Measurements from ENCODE around the gene SYNE4.
"Not testable (repeated sequence)": the region's sequence is repeated elsewhere in the genome, so short reads cannot be mapped to it uniquely, and the experiment has no call there.

The SYNE4 gene, protein sequence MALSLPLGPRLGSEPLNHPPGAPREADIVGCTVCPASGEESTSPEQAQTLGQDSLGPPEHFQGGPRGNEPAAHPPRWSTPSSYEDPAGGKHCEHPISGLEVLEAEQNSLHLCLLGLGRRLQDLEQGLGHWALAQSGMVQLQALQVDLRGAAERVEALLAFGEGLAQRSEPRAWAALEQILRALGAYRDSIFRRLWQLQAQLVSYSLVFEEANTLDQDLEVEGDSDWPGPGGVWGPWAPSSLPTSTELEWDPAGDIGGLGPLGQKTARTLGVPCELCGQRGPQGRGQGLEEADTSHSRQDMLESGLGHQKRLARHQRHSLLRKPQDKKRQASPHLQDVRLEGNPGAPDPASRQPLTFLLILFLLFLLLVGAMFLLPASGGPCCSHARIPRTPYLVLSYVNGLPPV

DNA sequence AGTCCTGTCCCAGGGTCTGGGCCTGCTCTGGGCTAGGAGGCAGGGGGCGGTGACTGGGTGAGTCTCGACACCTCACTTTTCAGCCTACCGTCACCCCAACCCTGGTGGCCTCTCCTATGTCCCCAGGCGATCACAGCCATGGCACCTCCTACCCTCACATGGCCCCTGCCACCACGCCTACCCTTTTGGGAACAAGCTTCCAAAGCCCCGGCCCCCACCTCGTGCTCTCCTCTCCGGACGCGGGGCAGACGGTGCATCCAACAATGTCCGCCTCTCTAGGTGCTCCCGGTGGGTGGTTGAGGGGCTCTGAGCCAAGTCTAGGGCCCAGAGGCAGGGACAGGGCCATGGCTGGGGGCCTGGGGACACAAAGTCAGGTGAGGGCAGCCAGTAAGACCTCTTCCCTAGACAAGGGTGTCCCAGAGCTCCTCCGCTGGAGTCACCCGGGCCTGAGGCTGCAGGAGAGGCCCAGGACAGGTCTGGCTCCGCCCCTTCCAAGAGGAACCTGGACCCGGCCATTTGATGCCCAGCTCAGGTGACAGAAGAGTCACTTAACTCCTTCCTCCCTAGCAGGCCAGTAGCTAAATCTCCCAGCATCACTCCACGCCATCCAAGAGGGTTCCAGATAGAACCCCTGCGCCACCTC is at the start of gene SYNE4:
Gene SYNE4 (minus strand): TSS at position 478 of the 643 bp plus-strand sequence. CDS start 132 bp downstream, at position 346.
- no peak for DNase-seq (ENCODE audit: low spot score)

- peak; percentile 21 for DNase-seq (ENCODE audit: low spot score)
Observed at GRCh38 chr19:36054733-36055686, 46.4 kb upstream of the SYNE4 start, which contains the start of gene WDR62. WDR62 (plus strand) TSS chr19:36054897; CDS start chr19:36054972, 75 bp downstream.

- DNase-seq (ENCODE audit: low spot score): peak; percentile 99
Observed at GRCh38 chr19:36054119-36054732, 45.6 kb upstream of the SYNE4 start, which contains the start of gene THAP8. THAP8 (minus strand) TSS chr19:36054285; CDS start chr19:36054217, 68 bp downstream.

- DNase-seq (ENCODE audit: low spot score): no peak
Observed at GRCh38 chr19:36051637-36052036, 43.0 kb upstream of the SYNE4 start.

DNA sequence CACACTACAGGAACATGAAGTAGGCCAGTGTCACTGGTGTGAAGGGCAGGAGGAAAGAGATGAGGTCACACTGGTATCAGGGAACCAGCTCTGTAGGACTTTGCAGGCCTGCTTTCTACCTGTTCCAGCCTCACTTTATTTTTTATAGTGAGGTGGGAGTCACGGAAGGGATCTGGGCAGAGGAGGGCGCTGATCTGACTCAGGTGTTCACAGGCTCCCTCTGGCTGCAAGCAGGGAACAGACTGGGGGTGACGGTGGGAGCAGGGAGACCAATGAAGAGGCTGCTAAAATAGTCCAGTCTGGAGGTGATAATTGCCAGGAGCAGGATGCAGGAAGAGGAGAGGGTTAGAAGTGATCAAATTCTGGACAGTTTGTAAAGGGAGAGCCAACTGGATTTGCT is 42.6 kb upstream of the SYNE4 start:
- DNase-seq (ENCODE audit: low spot score): no peak

DNA sequence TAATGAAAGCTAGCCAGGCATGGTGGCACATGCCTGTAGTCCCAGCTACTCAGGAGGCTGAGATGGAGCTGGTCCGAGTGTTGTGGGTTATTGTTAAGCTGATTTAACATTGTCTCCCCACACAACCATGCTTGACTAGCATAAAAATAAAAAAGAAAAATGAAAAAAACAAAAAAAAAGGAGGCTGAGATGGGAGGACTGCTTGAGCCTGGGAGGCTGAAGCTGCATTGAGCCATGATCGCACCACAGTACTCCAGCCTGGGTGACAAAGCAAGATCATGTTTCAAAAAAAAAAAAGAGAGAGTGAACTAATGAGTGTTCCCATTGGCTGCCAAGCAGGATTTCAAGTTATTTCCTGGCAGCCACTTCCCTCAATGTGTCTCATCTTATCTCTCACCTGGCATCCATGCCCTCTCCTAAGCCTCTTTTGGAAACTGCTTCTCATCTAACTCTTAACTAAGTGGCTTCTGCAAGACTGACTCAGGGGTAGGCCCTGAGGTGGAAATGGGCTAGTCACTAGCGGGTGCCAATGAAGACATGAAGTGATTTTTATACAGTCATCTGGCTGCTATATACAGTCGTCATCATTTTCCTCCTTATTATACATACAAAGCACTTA is 40.6 kb upstream of the SYNE4 start:
- no peak for DNase-seq (ENCODE audit: low spot score)

DNA sequence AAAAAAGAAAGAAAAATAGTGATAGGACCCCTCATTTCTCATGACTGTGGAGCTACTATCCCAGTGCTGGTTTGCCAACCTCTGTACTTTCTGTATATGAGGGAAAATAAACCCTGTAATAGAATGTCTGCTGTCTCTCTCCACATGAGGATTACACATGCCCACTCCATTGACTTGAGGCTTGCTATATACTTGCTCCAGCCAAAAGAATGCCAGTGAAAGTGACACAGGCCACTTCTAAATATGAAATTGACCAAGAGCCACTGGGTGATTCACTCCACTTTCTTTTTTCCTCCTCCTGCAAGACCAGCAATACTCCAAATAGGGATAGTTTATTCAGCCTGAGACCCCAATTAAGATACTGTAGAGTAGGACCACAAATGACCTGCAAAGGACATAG is 39.2 kb upstream of the SYNE4 start:
- DNase-seq (ENCODE audit: low spot score): no peak

DNA sequence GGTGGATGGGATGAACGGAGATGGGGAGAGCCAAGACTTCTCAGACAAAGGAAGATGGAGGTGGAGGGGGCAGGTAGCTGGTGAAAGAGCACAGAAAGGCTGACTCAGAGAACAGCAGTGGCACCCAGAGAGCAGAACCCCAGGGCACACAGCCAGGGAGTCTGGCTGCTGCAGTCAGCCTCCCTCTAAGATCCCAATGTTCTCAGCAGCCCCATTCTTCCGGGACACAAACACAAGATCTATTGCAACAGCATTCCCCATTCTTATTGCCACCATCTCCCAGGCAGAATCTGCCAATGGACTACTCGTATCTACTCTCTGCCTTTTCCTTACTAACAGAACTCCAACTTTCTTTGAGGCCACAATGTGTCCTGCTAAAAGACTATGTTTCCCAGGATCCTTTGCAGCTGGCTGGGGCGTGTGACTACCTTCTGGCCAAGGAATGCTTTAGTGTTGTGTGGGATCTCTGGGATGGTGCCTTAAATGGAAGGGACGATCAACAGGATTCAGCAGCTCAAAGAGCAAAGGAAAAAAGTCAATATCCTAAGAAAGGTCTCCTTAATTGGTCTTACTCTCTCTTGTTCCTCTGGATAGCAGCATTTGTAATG is 37.9 kb upstream of the SYNE4 start:
- no peak for DNase-seq (ENCODE audit: low spot score)

- no peak for DNase-seq (ENCODE audit: low spot score)
Observed at GRCh38 chr19:36043952-36044351, 35.3 kb upstream of the SYNE4 start.

GRCh38 chr19:36041831-36042230 is 33.2 kb upstream of the SYNE4 start:
- DNase-seq (ENCODE audit: low spot score): no peak

DNA sequence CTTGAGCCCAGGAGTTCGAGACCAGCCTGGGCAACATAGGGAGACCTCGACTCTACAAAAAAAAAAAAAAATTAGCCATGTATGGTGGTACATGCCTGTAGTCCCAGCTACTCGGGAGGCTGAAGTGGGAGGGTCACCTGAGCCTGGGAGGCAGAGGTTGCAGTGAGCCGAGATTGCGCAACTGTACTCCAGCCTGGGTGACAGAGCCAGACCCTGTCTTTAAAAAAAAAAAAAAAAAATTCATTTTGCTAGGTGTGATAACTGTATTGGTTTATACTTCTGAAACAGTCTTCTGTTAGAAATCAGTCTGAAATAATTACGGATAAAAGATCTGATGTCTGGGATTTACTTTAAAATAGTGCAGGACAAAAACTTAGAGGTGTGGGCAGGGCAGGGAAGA is 32.5 kb upstream of the SYNE4 start:
- DNase-seq (ENCODE audit: low spot score): not testable (repeated sequence)

DNA sequence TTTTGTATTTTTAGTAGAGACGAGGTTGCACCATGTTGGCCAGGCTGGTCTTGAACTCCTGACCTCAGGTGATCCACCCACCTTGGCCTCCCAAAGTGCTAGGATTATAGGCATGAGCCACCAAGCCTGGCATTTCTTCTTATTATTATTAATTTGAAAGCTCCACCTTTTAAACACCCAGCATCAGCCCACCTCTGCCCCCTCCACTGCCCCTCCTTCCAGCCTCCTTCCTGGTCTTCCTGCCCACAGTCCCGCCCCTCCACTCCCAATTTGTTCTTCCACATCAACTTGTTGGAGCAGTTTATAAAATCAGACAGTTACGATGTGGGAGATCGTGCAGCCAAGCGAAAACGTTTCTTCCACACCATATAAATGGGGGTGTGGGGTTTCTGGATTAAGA is 31.9 kb upstream of the SYNE4 start:
- DNase-seq (ENCODE audit: low spot score): no peak

GRCh38 chr19:36032251-36033104 is 23.9 kb upstream of the SYNE4 start, which contains the start of gene CLIP3:
CLIP3 (minus strand) TSS chr19:36032873; CDS start chr19:36032357, 516 bp downstream.
- DNase-seq (ENCODE audit: low spot score): peak; percentile 30

DNA sequence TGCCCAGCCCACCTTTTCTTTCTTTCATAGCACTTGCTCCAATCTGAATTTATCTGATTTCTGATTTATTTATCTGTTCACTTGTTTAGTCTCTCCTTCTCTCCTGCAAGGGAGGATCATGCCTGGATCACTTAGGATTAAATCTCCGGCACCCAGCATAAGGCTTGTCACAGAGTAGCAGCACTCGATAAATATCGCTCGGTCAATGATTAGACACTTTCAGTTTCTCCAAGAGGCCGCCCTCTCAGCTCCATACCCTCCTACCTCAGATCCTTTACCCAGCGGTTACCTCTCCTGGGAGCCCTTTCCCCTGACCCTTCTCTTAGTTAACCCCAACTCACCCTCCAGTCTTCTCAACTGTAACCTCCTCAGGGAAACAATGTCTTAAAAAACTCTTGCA is 22.7 kb upstream of the SYNE4 start:
- no peak for DNase-seq (ENCODE audit: low spot score)

DNA sequence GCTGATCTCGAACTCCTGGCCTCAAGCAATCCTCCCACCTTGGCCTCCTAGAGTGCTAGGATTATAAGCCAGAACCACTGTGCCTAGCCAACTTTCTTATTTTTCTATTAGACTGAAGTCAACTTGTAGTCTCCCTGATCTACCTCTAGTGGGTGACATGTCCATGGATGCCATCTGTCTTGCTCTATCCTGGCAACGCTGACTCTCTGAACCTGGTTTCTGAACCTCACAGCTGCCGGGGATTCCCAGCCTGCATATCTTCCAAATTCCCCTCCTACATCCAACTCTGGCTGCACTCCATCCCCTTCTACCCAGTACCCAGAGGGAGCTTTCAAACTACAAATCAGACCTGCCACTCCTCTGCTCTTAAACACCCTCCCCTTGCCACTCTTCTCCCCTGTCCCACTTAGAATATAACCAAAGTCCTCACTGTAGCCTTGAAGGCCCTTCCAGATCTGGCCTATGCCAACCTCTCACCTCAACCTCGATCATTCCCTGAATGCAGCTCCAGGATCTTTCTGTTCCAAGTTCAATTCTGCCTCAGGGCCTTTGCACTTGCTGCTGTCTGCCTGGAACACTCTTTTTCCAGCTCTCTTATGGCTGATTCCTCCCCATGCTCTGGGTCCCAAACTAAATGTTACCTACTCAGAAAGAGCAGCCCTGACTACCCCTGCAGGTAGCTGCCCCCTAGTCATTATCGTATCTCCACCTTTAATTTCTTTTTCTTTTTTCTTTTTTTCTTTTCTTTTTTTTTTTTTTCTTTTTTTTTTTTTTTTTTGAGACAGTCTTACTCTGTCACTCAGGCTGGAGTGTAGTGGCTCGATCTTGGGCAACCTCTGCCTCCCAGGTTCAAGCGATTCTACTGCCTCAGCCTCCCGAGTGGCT is 21.9 kb upstream of the SYNE4 start:
- no peak for DNase-seq (ENCODE audit: low spot score)

GRCh38 chr19:36028313-36029041 is 19.9 kb upstream of the SYNE4 start:
- no peak for DNase-seq (ENCODE audit: low spot score)

GRCh38 chr19:36027696-36028095 is 19.1 kb upstream of the SYNE4 start:
- no peak for DNase-seq (ENCODE audit: low spot score)
